Natural killer cell (primary cell): Measurements from ENCODE around the gene SP3. TPM values are rescaled to one million over a fixed set of nuclear protein-coding genes. Genes with fewer than 3 reads are reported as not detected.

ENCODE experiments used
- ATAC-seq, 3 donors: fragments of 150-1000 bp in 2 of 3; fragments of 200-7000 bp in 1 of 3; cut with Tn5 transposase; 1 replicate in 1 of 3; 2 replicates in 2 of 3; pipeline ENCODE4 v1.10.0; 2021; ENCODE audit warnings: mild to moderate bottlenecking in 2 of 3, moderate library complexity in 2 of 3
- DNase-seq, 2 donors: peaks; one replicate each; pipeline versions ENCODE4 v3.0.0 to v3.0.0-alpha.2; 2013 to 2021; ENCODE audit warnings: mixed read lengths in 1 of 2
- H3K27ac ChIP-seq: one replicate; pipeline ENCODE4 v1.5.1; 2013; ENCODE audit warnings: mild to moderate bottlenecking, low read length
- H3K27me3 ChIP-seq: one replicate; pipeline ENCODE4 v1.6.1; 2013; ENCODE audit warnings: low read length; ENCODE audit not compliant: control insufficient read depth, insufficient read depth
- H3K36me3 ChIP-seq: one replicate; pipeline ENCODE4 v1.6.1; 2013; ENCODE audit warnings: low read length; ENCODE audit not compliant: control insufficient read depth, insufficient read depth
- H3K4me1 ChIP-seq: one replicate; pipeline ENCODE4 v1.6.1; 2013; ENCODE audit warnings: low read length; ENCODE audit not compliant: control insufficient read depth, insufficient read depth
- H3K4me3 ChIP-seq: one replicate; pipeline ENCODE4 v1.5.1; 2013; ENCODE audit warnings: low read length
- H3K9me3 ChIP-seq: one replicate; pipeline ENCODE4 v1.6.1; 2013; ENCODE audit warnings: low read length; ENCODE audit not compliant: control insufficient read depth, insufficient read depth
- H3K27ac Mint-ChIP-seq, 2 donors: one replicate each; pipeline ENCODE4 v1.8.0; 2022; ENCODE audit warnings: mild to moderate bottlenecking in 2 of 2, mixed read lengths in 2 of 2, moderate library complexity in 1 of 2
- H3K27me3 Mint-ChIP-seq, 2 donors: one replicate each; pipeline ENCODE4 v1.8.0; 2022; ENCODE audit warnings: low read depth in 2 of 2, mixed read lengths in 2 of 2
- H3K36me3 Mint-ChIP-seq: one replicate; pipeline ENCODE4 v1.8.0; 2022; ENCODE audit warnings: mixed read lengths
- H3K4me1 Mint-ChIP-seq, 2 donors: one replicate each; pipeline ENCODE4 v1.8.0; 2022; ENCODE audit warnings: mixed read lengths in 2 of 2
- H3K4me3 Mint-ChIP-seq: one replicate; pipeline ENCODE4 v1.8.0; 2022; ENCODE audit warnings: mild to moderate bottlenecking, moderate library complexity, mixed read lengths
- H3K9me3 Mint-ChIP-seq, 2 donors: one replicate each; pipeline ENCODE4 v1.8.0; 2022; ENCODE audit warnings: mixed read lengths in 2 of 2
- CTCF ChIP-seq: fragments of 200-600 bp; IDR thresholded peaks from one replicate; pipeline ENCODE4 v1.8.0; 2022; ENCODE audit warnings: antibody characterized with exemption
- WGBS: methylation state at CpG from one replicate; pipeline ENCODE4 v1.1.7; 2013; ENCODE audit warnings: missing lambda C conversion rate; ENCODE audit not compliant: insufficient coverage; 5-methylcytosine and 5-hydroxymethylcytosine counted together
- intact Hi-C: fragments of 100-400 bp; cut with micrococcal nuclease; formaldehyde crosslinking; loops from one replicate; pipeline ENCODE4 v1.14.2; 2022
- total RNA-seq, 4 donors: library from RNA; stranded (reverse); fragments of 120-200 nt in 1 of 4; gene quantifications; one replicate each; pipeline versions ENCODE4 v1.2.3 to v1.2.4, GENCODE V29; 2013 to 2022

Gene SP3
- total RNA-seq, 3 donors from 2014 or later (not counting 1 experiment from before 2014, with no cell fraction given), result 179 to 200 (median 188) TPM

DNA sequence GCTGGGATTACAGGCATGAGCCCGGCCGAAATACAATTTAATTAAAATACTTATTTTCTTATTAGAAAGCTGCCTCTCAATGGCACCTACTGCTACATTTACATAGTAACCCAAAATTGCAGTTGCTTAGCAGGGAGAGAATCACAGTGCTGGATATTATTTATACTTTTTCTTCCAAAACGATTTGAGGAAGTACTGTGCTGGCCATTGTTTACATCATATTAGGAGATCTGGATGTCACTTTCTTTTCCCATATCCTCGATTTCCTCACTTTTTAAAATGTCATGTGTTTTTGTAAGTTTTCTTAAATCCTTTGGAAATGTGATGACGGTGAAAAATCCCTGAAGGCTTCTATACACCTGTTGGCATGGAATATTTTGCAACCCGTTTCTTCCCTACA, 3.4 kb upstream of the SP3 start:
- H3K4me1 ChIP-seq, result no peaks in the 10 kb centered on the region
- no peak for TF ChIP-seq CTCF
- no peaks in the 10 kb centered on the region for H3K36me3 Mint-ChIP-seq
- no peak for ATAC-seq
- H3K27me3 Mint-ChIP-seq, result peaks cover 0 to 4% of the 10 kb centered on the region in 2 donors
- H3K27me3 ChIP-seq, result no peaks in the 10 kb centered on the region
- WGBS, result 90% methylated on average over 4 of the region's 6 CpGs
- H3K9me3 Mint-ChIP-seq, result no peaks in the 10 kb centered on the region
- H3K27ac ChIP-seq, result no peak overlapping the region
- no peaks in the 10 kb centered on the region for H3K36me3 ChIP-seq
- no peak overlapping the region for H3K4me3 ChIP-seq
- no peaks in the 10 kb centered on the region for H3K9me3 ChIP-seq
- H3K27ac Mint-ChIP-seq, result no peak overlapping the region
- H3K4me1 Mint-ChIP-seq, result peaks cover 12 to 16% of the 10 kb centered on the region in 2 donors
- H3K4me3 Mint-ChIP-seq, result no peak overlapping the region
- intact Hi-C loops, result loop anchor here (10.0 kb wide), 1 partner anchor 626 kb away; the partner anchor contains the start of gene WIPF1
- no peak for DNase-seq

- Mint-ChIP-seq H3K4me3 (peak overlapping the region; percentile 98), H3K27ac (peak overlapping the region; percentile 97 to 98), H3K36me3 (no peaks in the 10 kb centered on the region), H3K4me1 (peaks cover 29% of the 10 kb centered on the region in 2 donors), H3K27me3 (peaks cover 0 to 2% of the 10 kb centered on the region in 2 donors), H3K9me3 (no peaks in the 10 kb centered on the region)
- ATAC-seq (no peak), DNase-seq (no peak)
- H3K36me3 ChIP-seq, result peaks cover 2% of the 10 kb centered on the region
- H3K4me1 ChIP-seq, result peaks cover 3% of the 10 kb centered on the region
- WGBS, result 95% methylated on average over 4 of the region's 8 CpGs
- no peaks in the 10 kb centered on the region for H3K9me3 ChIP-seq
- intact Hi-C loops, result loop anchor here (10.0 kb wide), 1 partner anchor 628 kb away; the partner anchor contains the start of gene WIPF1
- no peaks in the 10 kb centered on the region for H3K27me3 ChIP-seq
- H3K4me3 ChIP-seq, result peak overlapping the region; percentile 80
- no peak for TF ChIP-seq CTCF
- H3K27ac ChIP-seq, result peak overlapping the region; percentile 96
These were observed 1.3 kb upstream of the SP3 start for GRCh38 chr2:173966274-173967098.

DNA sequence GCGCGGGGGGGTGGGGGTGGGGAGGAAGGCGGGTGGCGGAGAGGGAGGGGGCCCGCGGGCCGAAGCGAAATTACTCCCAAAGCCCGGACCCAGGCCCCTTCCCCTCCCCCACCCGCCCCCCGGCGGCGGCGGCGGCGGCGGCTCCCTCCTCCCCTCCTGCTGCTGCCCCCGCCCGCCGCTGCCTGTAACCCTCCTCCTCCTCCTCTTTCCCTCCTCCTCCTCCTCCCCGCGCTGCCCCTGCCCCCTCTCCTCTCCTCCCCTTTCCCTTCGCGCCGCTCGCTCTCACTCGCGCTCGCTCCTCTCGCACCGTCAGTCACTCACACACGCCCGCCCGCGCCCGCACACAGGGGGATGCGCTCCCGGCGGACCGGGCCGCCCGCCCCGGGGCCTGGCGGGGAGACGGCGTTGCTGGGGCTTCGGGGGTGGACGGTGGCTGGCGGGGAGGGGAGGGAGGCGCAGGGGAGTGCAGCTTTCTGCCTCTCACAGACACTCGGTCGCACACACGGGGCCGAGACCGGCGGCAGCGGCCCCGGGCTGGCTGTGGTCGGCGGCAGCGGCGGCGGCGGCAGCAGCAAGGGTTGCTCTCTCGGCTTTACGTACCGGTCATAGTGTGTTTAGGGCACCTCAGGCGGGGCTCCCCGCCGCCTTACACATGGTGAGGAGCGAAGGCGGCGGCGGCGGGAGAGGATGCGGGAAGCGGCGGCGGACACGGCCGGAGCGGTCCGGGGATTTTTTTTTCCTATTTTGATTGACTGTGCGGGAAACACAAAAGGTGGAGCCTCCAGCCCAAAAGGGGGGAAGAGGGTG, 405 bp downstream of the SP3 start:
- Histone ChIP-seq H3K4me1 (peaks cover 11% of the 10 kb centered on the region), H3K27me3 (no peaks in the 10 kb centered on the region), H3K27ac (peak overlapping the region; percentile 96), H3K36me3 (peaks cover 6% of the 10 kb centered on the region), H3K4me3 (peak overlapping the region; percentile 80), H3K9me3 (no peaks in the 10 kb centered on the region)
- Mint-ChIP-seq H3K4me1 (peaks cover 42% of the 10 kb centered on the region in 2 donors), H3K4me3 (peak overlapping the region; percentile 98), H3K36me3 (no peaks in the 10 kb centered on the region), H3K9me3 (no peaks in the 10 kb centered on the region), H3K27me3 (no peaks in the 10 kb centered on the region), H3K27ac (peak overlapping the region; percentile 97 to 98)
- ATAC-seq (peak; percentile 43 to 70 (median 44)), DNase-seq (peak; percentile 74 to 89)
- TF ChIP-seq CTCF, result no peak
- WGBS, result 0% methylated on average over 67 of the region's 84 CpGs
- intact Hi-C loops, result loop anchor here (2.0 to 10.0 kb wide), 4 partner anchors 42 to 630 kb away; partner anchors contain the start of gene WIPF1
